KMS-11 (cell line): ENCODE data around the gene CDK6.

Experiments
- H2AFZ ChIP-seq: fragments of 200-600 bp; sonication (generic); 2 replicates; pipeline ENCODE4 v1.6.1; 2016; ENCODE audit warnings: antibody characterized with exemption, mixed run types, low read depth
- H3K27ac ChIP-seq: fragments of 200-600 bp; sonication (generic); 2 replicates; pipeline ENCODE4 v1.6.1; 2016; ENCODE audit warnings: mild to moderate bottlenecking, mixed run types
- H3K27me3 ChIP-seq: fragments of 200-600 bp; sonication (generic); 2 replicates; pipeline ENCODE4 v1.6.1; 2017; ENCODE audit warnings: mild to moderate bottlenecking, low read depth, mixed run types, moderate library complexity; ENCODE audit not compliant: insufficient read depth
- H3K36me3 ChIP-seq: fragments of 200-600 bp; sonication (generic); 2 replicates; pipeline ENCODE4 v1.6.1; 2017; ENCODE audit warnings: mild to moderate bottlenecking, mixed run types; ENCODE audit not compliant: insufficient read depth
- H3K4me1 ChIP-seq: fragments of 200-600 bp; sonication (generic); 2 replicates; pipeline ENCODE4 v1.6.1; 2016; ENCODE audit warnings: mild to moderate bottlenecking, low read depth, mixed run types; ENCODE audit not compliant: poor library complexity, severe bottlenecking
- H3K4me2 ChIP-seq: fragments of 200-600 bp; sonication (generic); 2 replicates; pipeline ENCODE4 v1.7.0; 2016; ENCODE audit warnings: mild to moderate bottlenecking, mixed run types
- H3K4me3 ChIP-seq: fragments of 200-600 bp; sonication (generic); IDR thresholded peaks from 2 replicates; pipeline ENCODE4 v1.6.1; 2017; ENCODE audit warnings: low read depth, low read length, mixed read lengths; ENCODE audit not compliant: insufficient read depth
- H3K79me2 ChIP-seq: fragments of 200-600 bp; sonication (generic); 2 replicates; pipeline ENCODE4 v1.6.1; 2016; ENCODE audit warnings: low read depth, mixed run types; ENCODE audit not compliant: insufficient read depth
- H3K9ac ChIP-seq: fragments of 200-600 bp; sonication (generic); 2 replicates; pipeline ENCODE4 v1.6.1; 2016; ENCODE audit warnings: mild to moderate bottlenecking, mixed run types
- H4K20me1 ChIP-seq: fragments of 200-600 bp; sonication (generic); 2 replicates; pipeline ENCODE4 v1.6.1; 2016; ENCODE audit warnings: mild to moderate bottlenecking, mixed run types; ENCODE audit not compliant: insufficient read depth
- TF ChIP-seq, protein P1 (sequence below): fragments of 200-600 bp; sonication (generic); conservative IDR thresholded peaks from 2 replicates; pipeline ENCODE4 v1.6.1; 2017; ENCODE audit warnings: low read depth, mild to moderate bottlenecking, antibody characterized with exemption, low read length, moderate library complexity, mixed read lengths

The CDK6 gene

DNA sequence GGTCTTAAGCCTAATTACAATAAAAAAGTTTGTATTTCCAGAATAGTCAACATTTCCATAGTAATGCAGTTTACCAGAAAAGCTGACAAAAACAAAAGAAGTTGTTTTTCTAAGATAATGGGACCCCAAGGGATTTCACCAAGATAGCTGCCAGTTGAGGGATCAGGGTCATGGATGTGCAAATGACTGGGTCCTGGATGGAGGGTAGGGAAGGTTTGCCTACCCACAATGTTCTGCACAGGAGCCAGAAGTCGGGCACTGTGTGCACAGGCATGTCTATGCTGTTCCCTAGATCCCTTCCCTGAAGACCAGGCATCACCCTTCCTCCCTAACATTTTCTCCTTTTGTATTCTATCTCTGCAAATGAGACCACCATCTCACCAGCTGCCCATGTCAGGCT lies 152.1 kb downstream of the CDK6 start:
- Histone ChIP-seq H3K9ac (no peak overlapping the region), H3K79me2 (peaks cover 73% of the 10 kb centered on the region), H3K4me2 (no peak overlapping the region), H3K36me3 (0 out of 2 replicates have a peak, but pooled peaks cover 3% of the 10 kb centered on the region), H3K4me1 (peaks cover 16% of the 10 kb centered on the region), H3K4me3 (no peak overlapping the region), H4K20me1 (peaks cover 11% of the 10 kb centered on the region; the same call in 1 of the 2 replicates), H3K27me3 (no peaks in the 10 kb centered on the region), H2AFZ (no peak overlapping the region), H3K27ac (no peak overlapping the region)
- TF ChIP-seq, protein P1, sequence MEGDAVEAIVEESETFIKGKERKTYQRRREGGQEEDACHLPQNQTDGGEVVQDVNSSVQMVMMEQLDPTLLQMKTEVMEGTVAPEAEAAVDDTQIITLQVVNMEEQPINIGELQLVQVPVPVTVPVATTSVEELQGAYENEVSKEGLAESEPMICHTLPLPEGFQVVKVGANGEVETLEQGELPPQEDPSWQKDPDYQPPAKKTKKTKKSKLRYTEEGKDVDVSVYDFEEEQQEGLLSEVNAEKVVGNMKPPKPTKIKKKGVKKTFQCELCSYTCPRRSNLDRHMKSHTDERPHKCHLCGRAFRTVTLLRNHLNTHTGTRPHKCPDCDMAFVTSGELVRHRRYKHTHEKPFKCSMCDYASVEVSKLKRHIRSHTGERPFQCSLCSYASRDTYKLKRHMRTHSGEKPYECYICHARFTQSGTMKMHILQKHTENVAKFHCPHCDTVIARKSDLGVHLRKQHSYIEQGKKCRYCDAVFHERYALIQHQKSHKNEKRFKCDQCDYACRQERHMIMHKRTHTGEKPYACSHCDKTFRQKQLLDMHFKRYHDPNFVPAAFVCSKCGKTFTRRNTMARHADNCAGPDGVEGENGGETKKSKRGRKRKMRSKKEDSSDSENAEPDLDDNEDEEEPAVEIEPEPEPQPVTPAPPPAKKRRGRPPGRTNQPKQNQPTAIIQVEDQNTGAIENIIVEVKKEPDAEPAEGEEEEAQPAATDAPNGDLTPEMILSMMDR = no peak

DNA sequence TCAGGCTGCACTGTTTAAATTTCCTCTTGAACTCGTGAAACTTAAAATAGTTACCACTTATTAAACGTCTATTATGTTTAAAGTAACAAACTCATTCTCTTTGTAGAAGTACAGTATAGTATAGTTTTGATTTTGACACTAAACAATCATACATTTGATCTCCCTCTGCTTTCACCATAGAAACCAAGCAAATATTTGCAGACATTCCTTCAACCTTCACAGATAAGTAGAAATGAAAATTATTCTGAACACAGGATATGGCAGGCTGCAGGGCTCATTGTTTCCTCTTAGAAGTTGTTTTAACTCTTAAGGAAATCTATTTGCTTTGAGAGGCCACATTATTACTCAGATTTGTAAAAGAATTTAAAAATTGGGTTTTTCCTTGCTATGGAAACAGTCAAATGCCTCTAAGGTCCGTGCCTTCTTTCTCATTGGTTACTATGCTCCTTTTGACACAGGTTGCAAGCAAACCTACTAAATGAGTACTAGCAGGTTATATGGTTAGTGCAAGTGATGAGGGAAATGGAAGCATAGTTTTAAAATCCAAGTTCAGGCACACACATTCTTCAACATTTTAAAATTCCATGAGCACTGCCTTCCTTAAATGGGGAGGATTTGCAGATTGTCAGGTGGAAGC lies 153.4 kb downstream of the CDK6 start:
- peaks cover 72% of the 10 kb centered on the region for H3K79me2 ChIP-seq
- H3K27me3 ChIP-seq = no peaks in the 10 kb centered on the region
- peaks cover 18% of the 10 kb centered on the region for H3K4me1 ChIP-seq
- H2AFZ ChIP-seq = no peak overlapping the region
- H3K4me2 ChIP-seq = no peak overlapping the region
- no peak overlapping the region for H3K4me3 ChIP-seq
- TF ChIP-seq, protein P1 = no peak
- H3K9ac ChIP-seq = no peak overlapping the region
- peaks cover 11% of the 10 kb centered on the region; the same call in 1 of the 2 replicates for H4K20me1 ChIP-seq
- no peak overlapping the region for H3K27ac ChIP-seq
- H3K36me3 ChIP-seq = 0 out of 2 replicates have a peak, but pooled peaks cover 3% of the 10 kb centered on the region

DNA sequence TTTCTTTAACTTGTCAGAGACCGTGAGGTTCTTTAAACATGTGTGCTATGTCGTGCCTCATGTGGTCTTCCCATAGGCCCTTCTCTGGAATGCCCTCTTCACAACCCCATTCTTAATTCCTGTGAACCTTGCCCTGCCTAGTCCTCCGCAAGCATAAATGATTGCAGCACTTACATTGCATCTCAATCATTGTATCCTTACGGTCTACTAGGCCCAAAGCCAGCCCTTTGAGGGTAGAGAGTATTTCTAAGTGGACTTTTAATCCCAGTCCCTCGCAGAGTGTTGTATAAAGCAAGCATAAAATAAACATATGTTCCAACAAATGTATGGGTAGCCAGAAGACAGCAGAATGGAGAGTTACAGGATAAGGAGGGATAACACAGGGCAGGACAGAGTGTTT lies 154.0 kb downstream of the CDK6 start:
- Histone ChIP-seq H3K9ac (no peak overlapping the region), H3K79me2 (peaks cover 72% of the 10 kb centered on the region), H3K27ac (no peak overlapping the region; the same call in 1 of the 2 replicates)

DNA sequence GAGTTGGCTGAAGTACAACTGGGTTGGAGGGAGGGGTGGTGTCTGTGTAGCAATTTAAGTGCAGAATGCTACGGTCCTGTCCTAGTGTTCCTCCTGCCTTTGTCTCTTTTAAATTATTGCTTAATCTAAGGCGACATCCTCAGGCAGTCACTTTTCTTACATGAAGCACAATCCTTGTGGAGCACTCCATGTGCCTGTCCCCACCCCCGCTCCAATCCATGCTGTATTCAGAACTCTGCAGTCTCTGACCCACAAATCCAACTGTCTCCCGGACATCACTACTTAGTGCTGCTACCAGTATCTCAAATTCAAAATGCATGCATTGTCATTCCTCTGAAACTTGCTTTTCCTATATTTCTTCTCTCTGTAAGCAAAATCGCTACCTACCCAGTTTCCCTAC lies 154.7 kb downstream of the CDK6 start:
- Histone ChIP-seq H3K4me3 (no peak overlapping the region), H3K4me2 (no peak overlapping the region), H3K36me3 (0 out of 2 replicates have a peak, but pooled peaks cover 3% of the 10 kb centered on the region), H3K27ac (no peak overlapping the region), H4K20me1 (peaks cover 11% of the 10 kb centered on the region; the same call in 1 of the 2 replicates), H3K79me2 (peaks cover 79% of the 10 kb centered on the region), H3K4me1 (peaks cover 26% of the 10 kb centered on the region), H2AFZ (no peak overlapping the region), H3K9ac (no peak overlapping the region), H3K27me3 (no peaks in the 10 kb centered on the region)
- TF ChIP-seq, protein P1 = no peak

More for the DNA sequence above, 154.0 kb downstream of the CDK6 start:
- TF ChIP-seq, protein P1 = no peak
- no peak overlapping the region for H3K4me2 ChIP-seq
- no peaks in the 10 kb centered on the region for H3K27me3 ChIP-seq
- peaks cover 25% of the 10 kb centered on the region for H3K4me1 ChIP-seq
- no peak overlapping the region for H3K4me3 ChIP-seq
- peaks cover 11% of the 10 kb centered on the region; the same call in 1 of the 2 replicates for H4K20me1 ChIP-seq
- H2AFZ ChIP-seq = no peak overlapping the region
- H3K36me3 ChIP-seq = 0 out of 2 replicates have a peak, but pooled peaks cover 3% of the 10 kb centered on the region
